C4-2B (cell line): ENCODE results near the gene ZNF444.
"Not testable (repeated sequence)": the region's sequence is repeated elsewhere in the genome, so short reads cannot be mapped to it uniquely, and the experiment has no call there.

ENCODE experiments used
- ZFX ChIP-seq: fragments of 450-650 bp; IDR thresholded peaks from 2 replicates; pipeline ENCODE4 v1.6.1; 2017
- TF ChIP-seq, protein P1 (sequence below): fragments of 450-650 bp; conservative IDR thresholded peaks from 2 replicates; pipeline ENCODE4 v1.5.1; 2017; ENCODE audit warnings: mild to moderate bottlenecking

DNA sequence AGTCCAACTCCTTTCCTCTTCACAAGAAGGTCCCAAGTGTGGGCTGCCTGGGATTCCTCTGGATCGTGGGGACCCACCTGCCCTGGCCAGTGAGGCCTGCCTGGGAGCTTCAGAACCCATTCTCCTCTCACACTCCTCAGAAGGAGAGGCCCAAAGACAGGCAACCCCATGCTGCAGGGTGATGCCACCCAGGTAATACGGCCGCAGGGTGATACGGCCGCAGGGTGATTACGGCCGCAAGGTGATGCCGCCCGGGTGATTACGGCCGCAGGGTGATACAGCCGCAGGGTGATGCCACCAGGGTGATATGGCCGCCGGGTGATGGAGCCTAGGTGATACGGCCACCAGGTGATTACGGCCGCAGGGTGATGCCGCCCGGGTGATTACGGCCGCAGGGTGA lies 42.9 kb upstream of the ZNF444 start:
- TF ChIP-seq, protein P1, sequence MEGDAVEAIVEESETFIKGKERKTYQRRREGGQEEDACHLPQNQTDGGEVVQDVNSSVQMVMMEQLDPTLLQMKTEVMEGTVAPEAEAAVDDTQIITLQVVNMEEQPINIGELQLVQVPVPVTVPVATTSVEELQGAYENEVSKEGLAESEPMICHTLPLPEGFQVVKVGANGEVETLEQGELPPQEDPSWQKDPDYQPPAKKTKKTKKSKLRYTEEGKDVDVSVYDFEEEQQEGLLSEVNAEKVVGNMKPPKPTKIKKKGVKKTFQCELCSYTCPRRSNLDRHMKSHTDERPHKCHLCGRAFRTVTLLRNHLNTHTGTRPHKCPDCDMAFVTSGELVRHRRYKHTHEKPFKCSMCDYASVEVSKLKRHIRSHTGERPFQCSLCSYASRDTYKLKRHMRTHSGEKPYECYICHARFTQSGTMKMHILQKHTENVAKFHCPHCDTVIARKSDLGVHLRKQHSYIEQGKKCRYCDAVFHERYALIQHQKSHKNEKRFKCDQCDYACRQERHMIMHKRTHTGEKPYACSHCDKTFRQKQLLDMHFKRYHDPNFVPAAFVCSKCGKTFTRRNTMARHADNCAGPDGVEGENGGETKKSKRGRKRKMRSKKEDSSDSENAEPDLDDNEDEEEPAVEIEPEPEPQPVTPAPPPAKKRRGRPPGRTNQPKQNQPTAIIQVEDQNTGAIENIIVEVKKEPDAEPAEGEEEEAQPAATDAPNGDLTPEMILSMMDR = not testable (repeated sequence)
- not testable (repeated sequence) for TF ChIP-seq ZFX
